ENCODE measurements around the gene PAPPA2. TPM values are rescaled to one million over a fixed set of nuclear protein-coding genes. Genes with fewer than 3 reads are reported as not detected.

PAPPA2 gene
- polyA plus RNA-seq, 12 donors: 0.16 to 24.5 (median 0.39) TPM; not detected in 2

DNA sequence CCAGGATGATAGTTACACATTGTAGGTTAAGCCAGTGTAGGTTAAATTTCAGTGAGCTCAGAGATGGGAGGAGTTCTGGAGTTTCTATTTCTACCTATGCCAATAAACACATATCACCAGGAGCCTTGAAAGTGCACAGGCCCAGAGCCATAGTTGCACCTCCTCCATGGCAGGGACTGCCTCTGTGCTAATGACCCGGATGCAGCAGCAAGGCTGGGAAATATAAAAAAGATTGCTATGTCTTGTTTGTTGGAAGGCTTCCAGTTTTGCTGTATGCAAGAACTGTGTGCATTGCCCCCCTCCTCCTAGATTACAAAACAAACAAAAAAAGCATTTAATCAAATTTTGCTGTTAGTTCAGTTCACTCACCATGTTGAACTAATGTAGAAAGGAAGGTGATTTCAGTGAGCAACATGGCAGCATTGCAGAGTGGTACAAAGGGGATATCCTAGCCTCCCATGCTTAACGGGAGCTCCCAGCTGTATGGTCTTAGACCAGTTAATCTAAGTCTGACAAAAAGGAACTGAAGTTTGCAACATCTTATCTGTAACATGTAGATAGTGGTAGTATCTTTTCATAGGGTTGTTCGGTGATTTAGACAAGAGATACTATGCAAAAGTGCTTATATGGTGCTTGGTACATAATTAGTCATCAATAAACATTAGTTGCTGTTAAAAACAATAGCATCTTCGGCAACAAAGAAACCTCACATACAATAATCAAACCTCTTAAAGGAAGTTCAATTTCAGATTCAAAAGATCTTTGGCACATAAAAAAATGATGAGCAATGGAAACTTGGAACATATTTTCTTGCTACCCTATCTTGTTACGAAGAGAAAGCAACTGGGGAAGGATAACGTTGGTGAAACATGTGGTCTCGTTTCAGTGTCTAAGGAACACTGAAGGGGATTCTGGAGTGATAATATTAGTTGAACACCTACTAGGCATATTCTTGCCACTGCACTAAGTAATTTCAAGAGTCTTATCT is 392.1 kb downstream of the PAPPA2 start:
- DNase-seq: no peak

DNA sequence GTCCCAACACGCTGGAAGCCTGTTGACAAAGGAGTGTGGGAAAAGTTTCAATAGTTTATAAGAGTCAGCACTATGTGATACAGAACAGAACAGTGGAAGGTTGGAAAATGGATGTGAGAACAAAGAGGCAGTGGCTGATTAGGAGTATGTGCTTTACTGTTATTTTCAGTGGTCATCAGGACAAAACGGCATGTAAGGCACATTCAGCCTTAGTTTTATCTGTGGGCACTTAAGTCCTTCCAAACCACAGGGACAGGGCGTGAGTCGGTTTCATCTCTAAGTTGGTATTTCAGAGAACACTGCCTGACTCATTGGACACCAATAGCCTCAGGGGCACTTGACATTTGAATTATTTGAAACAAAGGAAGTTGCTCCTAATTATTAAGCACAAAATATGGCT is 394.7 kb downstream of the PAPPA2 start:
- no peak for DNase-seq

DNA sequence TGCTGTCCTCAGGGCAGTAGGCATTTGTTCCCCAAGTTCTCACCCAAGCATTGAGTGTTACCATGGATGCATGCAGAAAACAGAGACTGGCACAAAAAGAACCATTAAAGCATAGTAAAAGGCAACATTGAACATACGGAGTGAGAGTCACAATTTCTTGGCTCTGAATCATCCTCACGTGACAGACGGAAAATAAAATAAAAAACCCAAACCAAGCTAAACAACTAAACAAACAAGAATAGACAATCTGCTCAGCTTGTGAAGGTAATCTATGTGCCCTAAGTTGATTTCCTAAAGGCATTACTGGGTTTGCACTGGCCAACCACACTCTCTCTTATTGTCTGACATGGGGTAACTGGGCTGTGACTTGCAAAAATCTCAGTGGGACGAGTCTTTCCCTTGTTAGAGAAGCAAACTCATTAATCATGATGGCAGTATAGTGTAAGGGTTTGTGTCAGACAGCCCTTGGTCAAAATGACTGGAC is 395.5 kb downstream of the PAPPA2 start:
- DNase-seq: no peak

DNA sequence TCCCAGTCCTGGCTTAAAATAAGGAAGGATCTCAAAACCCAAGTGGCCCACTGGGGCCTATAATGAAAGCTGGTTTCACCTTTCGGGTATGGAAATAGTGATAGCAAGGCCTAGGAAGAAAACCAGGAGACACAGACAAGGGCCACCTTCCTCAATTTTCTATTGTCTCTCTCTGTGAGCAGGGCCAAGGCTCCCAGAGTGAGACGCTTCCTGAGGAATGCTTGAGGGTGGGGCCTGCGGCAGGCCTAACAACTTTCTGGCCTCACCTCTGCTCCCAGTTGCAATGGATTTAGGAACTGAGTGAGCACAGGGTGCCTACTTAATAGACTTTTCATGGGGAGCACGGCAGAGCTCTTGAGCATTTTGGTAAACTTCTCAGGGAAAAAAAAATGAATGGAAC is 400.6 kb downstream of the PAPPA2 start:
- DNase-seq: no peak

DNA sequence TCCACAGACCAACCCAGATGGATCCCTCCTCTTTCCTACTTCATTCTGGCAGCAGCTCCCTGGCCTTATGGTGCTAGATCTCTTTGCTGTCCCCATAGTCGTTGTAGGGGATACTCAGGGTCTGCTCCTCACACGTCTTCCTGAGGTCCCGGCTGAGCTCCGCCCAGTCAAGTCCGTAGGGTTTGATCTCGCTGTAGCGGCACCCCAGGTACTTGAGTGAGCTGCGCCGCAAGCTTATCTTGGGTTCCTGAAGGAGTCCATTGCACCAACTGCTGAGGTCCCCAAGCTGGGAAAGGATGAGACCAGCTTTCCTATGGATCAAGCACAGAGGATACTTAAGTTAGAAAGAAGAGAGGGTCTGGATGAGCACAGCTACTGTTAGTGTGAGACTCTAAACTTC is 401.2 kb downstream of the PAPPA2 start:
- DNase-seq: no peak

- DNase-seq: no peak
Measured at GRCh38 chr1:176866011-176866714, 403.2 kb downstream of the PAPPA2 start.

DNA sequence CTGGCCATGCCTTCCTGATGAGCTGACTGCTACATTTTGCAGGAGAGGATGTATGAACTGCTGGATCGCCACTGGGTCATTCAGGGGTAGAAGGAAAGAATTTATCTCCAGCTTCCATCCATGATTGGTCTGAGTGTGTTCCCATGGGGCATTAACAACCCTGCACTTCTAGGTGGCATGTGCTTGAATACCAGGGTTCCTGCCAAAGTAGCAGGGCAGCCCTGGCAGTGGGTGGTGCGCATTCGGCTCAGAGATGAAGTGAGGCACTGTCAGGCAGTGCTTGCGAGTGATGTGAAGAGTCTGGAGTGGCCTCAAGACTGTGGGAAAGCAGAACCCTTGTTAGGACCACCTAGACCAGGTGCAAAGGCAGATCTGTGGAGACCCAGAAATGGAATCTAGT is 406.6 kb downstream of the PAPPA2 start:
- DNase-seq: no peak

- no peak for DNase-seq
Measured at GRCh38 chr1:176876966-176877515, 414.1 kb downstream of the PAPPA2 start.

DNA sequence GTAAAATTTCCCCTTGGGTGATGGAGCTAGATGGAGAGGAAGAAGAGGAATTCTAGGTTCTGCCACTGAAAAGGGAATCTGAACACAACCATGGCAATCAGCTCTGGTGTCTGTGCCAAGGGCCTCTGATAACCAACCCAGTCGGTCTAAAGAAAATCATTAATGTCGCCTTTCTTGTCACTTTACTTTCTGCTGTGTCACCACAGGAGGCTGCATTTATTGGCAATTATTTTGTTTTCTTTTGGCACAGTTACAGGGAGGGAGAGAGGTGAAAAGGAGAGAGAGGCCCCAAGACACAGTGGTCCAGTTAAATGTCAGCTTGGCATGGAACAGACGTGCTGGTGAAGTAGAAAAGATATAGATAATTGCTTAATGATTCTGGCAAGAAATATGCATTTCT is 414.6 kb downstream of the PAPPA2 start:
- no peak for DNase-seq

GRCh38 chr1:176878750-176879536 is 416.0 kb downstream of the PAPPA2 start:
- DNase-seq: no peak

GRCh38 chr1:176879784-176880620 is 417.0 kb downstream of the PAPPA2 start:
- no peak for DNase-seq

DNA sequence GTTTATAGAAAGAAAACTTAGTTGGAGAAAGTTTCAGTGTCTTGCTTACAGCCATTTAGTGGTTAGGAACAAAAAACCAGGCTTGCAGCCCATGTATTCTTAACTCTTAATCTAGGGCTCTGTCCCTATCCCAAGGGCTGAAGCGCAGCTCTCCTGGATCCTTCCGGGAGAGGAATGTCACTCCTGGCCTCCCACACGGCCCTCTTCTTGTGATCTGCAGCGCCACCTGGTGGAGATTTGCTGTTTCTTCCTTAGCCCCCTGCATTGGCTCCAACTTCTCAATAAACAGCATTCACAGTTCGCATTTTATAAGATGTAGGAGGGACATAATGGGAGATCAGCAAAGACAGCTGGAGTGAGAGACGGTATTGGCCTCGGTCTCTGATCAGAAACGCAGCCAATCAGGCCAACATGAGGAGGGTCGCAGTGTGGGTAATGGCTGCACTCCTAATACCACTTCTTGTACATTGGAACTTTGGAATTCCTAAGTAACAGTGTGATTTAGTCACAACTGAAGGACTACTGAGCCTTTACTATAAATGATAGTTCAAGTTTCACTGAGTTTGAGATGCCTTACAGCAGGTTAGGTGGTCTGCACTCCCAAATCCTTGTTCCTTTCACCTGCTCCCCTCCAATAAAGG is 418.1 kb downstream of the PAPPA2 start:
- peak; percentile 78 for DNase-seq

DNA sequence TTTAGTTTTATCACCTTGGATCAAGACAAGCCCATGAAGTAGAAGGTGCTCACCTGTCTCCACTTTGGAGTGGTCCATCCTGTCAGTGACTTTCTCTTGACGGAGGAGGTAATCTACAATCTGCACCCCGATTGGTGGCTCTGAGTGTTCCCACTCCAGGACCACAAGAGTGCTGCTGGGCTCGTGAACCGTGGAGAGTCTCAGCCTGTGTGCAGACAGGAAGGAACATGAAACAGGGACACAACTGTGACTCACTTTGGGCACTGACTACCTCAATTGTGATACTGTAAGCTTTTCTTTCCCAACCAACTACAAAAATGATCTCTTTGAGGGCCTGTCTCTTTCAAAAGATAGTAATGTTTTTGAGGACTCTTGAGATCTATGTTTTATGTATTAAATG is 421.3 kb downstream of the PAPPA2 start:
- DNase-seq: no peak

GRCh38 chr1:176884911-176885310 is 421.9 kb downstream of the PAPPA2 start:
- peak; percentile 68 for DNase-seq

GRCh38 chr1:176885341-176885740 is 422.4 kb downstream of the PAPPA2 start:
- DNase-seq: peak; percentile 20

DNA sequence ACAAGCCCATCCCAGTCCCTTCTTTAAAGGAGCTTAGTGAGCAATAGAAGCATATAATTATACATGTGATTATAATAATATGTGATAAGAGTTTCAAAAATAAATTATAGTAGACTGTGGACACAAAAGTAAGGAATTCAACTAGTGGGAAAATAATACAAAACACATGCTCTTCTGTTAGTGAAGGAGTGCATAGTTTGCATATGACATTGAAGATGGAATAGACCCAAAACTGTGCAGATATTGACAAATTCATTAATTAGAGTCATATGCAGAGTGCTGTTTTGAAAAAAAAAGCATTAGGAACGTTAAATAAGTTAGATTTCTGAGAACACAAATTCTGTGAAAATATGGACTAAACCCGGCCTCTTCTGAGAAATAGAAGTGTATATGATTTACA is 422.8 kb downstream of the PAPPA2 start:
- DNase-seq: peak; percentile 42

DNA sequence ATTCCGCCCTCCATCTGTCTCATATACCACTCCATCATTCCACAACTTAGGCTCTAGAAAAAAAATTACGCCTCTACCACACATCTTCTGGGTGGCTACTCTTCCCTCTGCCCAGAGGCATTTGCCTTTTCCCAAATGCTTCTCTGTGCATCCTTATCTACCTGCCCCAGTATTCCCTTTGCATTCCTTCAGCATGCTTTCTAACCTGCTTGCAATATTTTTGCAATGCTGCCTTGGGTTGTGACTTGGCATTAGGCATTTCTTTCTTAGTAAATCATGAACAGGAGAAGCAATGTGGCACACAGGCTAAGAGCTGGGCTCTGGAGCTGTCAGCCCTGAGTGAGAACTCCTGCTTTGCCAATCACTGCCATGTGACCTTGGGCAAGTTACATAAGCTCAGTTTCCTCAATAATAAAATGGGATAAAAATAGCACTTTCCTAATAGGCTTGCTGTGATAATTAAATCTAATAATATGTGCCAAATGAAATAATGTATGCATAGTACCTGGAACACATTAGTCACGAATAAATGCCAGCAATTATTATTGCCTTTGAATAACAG is 425.6 kb downstream of the PAPPA2 start:
- no peak for DNase-seq

GRCh38 chr1:176893625-176894352 is 430.8 kb downstream of the PAPPA2 start:
- DNase-seq: no peak

DNA sequence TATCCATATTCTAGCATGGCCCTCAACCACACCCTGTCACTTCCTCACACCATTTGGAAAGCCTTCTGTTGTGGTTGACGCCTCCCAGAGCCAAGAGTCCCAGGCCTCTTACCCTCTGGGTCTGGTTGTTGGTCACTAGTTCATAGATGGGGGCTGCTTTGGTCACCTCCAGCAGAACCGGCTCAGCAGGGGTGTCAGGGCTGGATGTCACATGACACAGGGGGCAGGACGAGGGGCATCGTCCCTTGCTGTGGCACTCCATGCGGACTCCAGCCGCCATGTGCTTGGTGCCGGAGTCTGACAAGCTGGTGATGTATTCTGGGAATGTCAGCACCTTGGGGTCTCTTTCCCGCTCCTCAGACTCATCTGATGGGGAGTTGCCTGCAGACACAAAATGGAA is 431.5 kb downstream of the PAPPA2 start:
- DNase-seq: no peak

All from muscle of arm (tissue), 12 donors.